K562 (cell line): ENCODE measurements around the gene ANAPC2. TPM values are rescaled to one million over a fixed set of nuclear protein-coding genes. Genes with fewer than 3 reads are reported as not detected.
A peak's percentile ranks its signal among the peaks of the same experiment; 100 is the strongest.

Source experiments
- ATAC-seq: fragments of 200-7000 bp; cut with Tn5 transposase; 3 replicates; pipeline ENCODE4 v1.9.1; 2020; ENCODE audit warnings: moderate library complexity
- BruUV-seq: library from RNA; stranded (reverse); fragments of 400-500 nt; replicated peaks from 2 replicates; lab custom pipeline; 2021; lab: Mats Ljungman, UMichigan
- CTCF ChIA-PET: fragments of 300-600 bp; formaldehyde crosslinking; extraction: SDS; loops from one replicate; lab custom pipeline; 2021; ENCODE audit warnings: low intra/inter-chr PET ratio; lab: Yijun Ruan, JAX
- POLR2A ChIA-PET: fragments of 300-600, 350-650 bp; sonication (Branson Sonifier 250); formaldehyde crosslinking; extraction: SDS; loops from one replicate; lab custom pipeline; 2021; ENCODE audit warnings: antibody characterized with exemption, inconsistent platforms; lab: Yijun Ruan, JAX
- DNase-seq, 4 experiments: peaks; one replicate each; pipeline versions ENCODE4 v3.0.0 to v3.0.0-alpha.2; 2011 to 2018; ENCODE audit warnings: low spot score in 3 of 4, mixed read lengths in 3 of 4; ENCODE audit errors: extremely low read depth in 1 of 4
- FAIRE-seq: peaks from 2 replicates; lab custom pipeline; 2011; peaks lifted over from hg19 to GRCh38; lab: Jason Lieb, UNC
- H2AFZ ChIP-seq: 2 replicates; pipeline ENCODE4 v1.6.0; 2011; ENCODE audit warnings: low read depth, low read length, control low read depth, inconsistent platforms
- H3K27ac ChIP-seq: fragments of 200-600 bp; 3 replicates; pipeline ENCODE4 v1.8.0; 2011; ENCODE audit warnings: low read depth, mild to moderate bottlenecking, control low read depth, inconsistent platforms, low read length, moderate library complexity, mixed read lengths; ENCODE audit errors: extremely low read depth
- H3K27me3 ChIP-seq, 2 experiments: fragments of 300-600 bp in 1 of 2; 2 replicates in 1 of 2; 3 replicates in 1 of 2; pipeline versions ENCODE4 v1.6.0 to v1.8.0; 2011; ENCODE audit warnings: inconsistent platforms in 2 of 2, low read length in 2 of 2, mild to moderate bottlenecking in 1 of 2, mixed read lengths in 1 of 2, moderate library complexity in 1 of 2; ENCODE audit not compliant: control insufficient read depth in 2 of 2, insufficient read depth in 2 of 2
- H3K36me3 ChIP-seq: fragments of 300-600 bp; 3 replicates; pipeline ENCODE4 v1.8.0; 2011; ENCODE audit warnings: mild to moderate bottlenecking, low read length, inconsistent platforms; ENCODE audit not compliant: control insufficient read depth, insufficient read depth
- H3K4me1 ChIP-seq, 2 experiments: fragments of 200-600 bp in 1 of 2; replicated peaks in 1 of 2; 2 replicates in 1 of 2; 3 replicates in 1 of 2; pipeline versions ENCODE4 v1.5.1 to v1.8.0; 2011; ENCODE audit warnings: inconsistent platforms in 2 of 2, low read length in 2 of 2, mild to moderate bottlenecking in 1 of 2, mixed read lengths in 1 of 2, moderate library complexity in 1 of 2; ENCODE audit not compliant: control insufficient read depth in 2 of 2, insufficient read depth in 2 of 2
- H3K4me2 ChIP-seq: 2 replicates; pipeline ENCODE4 v1.6.1; 2011; ENCODE audit warnings: low read length, control low read depth, inconsistent platforms, mixed read lengths; ENCODE audit not compliant: insufficient read depth
- H3K4me3 ChIP-seq: fragments of 200-600 bp; sonication (generic), shearing (Covaris generic); 2 replicates; pipeline ENCODE4 v1.5.1; 2016; ENCODE audit warnings: control low read depth, inconsistent platforms
- H3K79me2 ChIP-seq: fragments of 200-600 bp; 3 replicates; pipeline ENCODE4 v1.8.0; 2011; ENCODE audit warnings: low read length, inconsistent platforms; ENCODE audit not compliant: control insufficient read depth, insufficient read depth
- H3K9ac ChIP-seq, 2 experiments: 2 replicates each; pipeline versions ENCODE4 v1.6.0 to v1.6.1; 2011; ENCODE audit warnings: low read depth in 2 of 2, low read length in 2 of 2, control low read depth in 1 of 2, inconsistent platforms in 1 of 2, mild to moderate bottlenecking in 1 of 2, mixed read lengths in 1 of 2; ENCODE audit not compliant: insufficient read depth in 1 of 2
- H3K9me1 ChIP-seq: one replicate; pipeline ENCODE4 v1.6.0; 2011; ENCODE audit warnings: inconsistent platforms, mild to moderate bottlenecking, low read length, moderate library complexity; ENCODE audit not compliant: control insufficient read depth, insufficient read depth
- H3K9me3 ChIP-seq: replicated peaks from 2 replicates; pipeline ENCODE4 v1.5.1; 2011; ENCODE audit warnings: low read depth, low read length, inconsistent platforms; ENCODE audit not compliant: control insufficient read depth, insufficient read depth
- H4K20me1 ChIP-seq: replicated peaks from 2 replicates; pipeline ENCODE4 v1.6.1; 2011; ENCODE audit warnings: low read length, inconsistent platforms, mixed read lengths; ENCODE audit not compliant: control insufficient read depth, insufficient read depth
- E4F1 ChIP-seq: fragments of 250-450 bp; sonication (Bioruptor Pico); IDR thresholded peaks from 2 replicates; pipeline ENCODE4 v1.5.0; 2021; ENCODE audit warnings: mild to moderate bottlenecking, borderline replicate concordance
- FOXA1 ChIP-seq: fragments of 450-650 bp; IDR thresholded peaks from 2 replicates; pipeline ENCODE4 v1.6.1; 2016; ENCODE audit warnings: mild to moderate bottlenecking, borderline replicate concordance
- GATAD2B ChIP-seq: fragments of 450-650 bp; IDR thresholded peaks from 2 replicates; pipeline ENCODE4 v1.6.1; 2017; ENCODE audit warnings: mild to moderate bottlenecking, borderline replicate concordance
- KDM5B ChIP-seq: fragments of 200-600 bp; sonication (generic); IDR thresholded peaks from 2 replicates; pipeline ENCODE4 v1.6.1; 2012; ENCODE audit warnings: low read depth, mild to moderate bottlenecking, moderate library complexity, low read length, control low read depth, inconsistent platforms; ENCODE audit not compliant: insufficient replicate concordance
- MAZ ChIP-seq, 2 experiments: fragments of 450-650 bp in 1 of 2; sonication (generic) in 1 of 2; formaldehyde crosslinking; IDR thresholded peaks in 1 of 2; conservative IDR thresholded peaks in 1 of 2; 2 replicates each; pipeline versions ENCODE4 v1.4.0 to v1.5.0; 2020; ENCODE audit warnings: mild to moderate bottlenecking in 1 of 2, missing genetic modification reagents in 1 of 2
- NR2F6 ChIP-seq: fragments of 450-650 bp; formaldehyde crosslinking; IDR thresholded peaks from 2 replicates; pipeline ENCODE4 v1.4.0; 2020; ENCODE audit warnings: mild to moderate bottlenecking
- RB1 ChIP-seq: fragments of 450-650 bp; IDR thresholded peaks from 2 replicates; pipeline ENCODE4 v1.6.1; 2017; ENCODE audit warnings: low read depth, mild to moderate bottlenecking
- SNRNP70 ChIP-seq: fragments of 200-400 bp; formaldehyde crosslinking; optimal IDR thresholded peaks from 2 replicates; pipeline ENCODE3; 2017; ENCODE audit warnings: low read depth, low read length
- TOE1 ChIP-seq, 2 experiments: fragments of 450-650 bp in 1 of 2; sonication (generic) in 1 of 2; formaldehyde crosslinking in 1 of 2; IDR thresholded peaks; 2 replicates each; pipeline versions ENCODE4 v1.7.1 to v1.8.0; 2016 to 2022; ENCODE audit warnings: borderline replicate concordance in 2 of 2, mild to moderate bottlenecking in 2 of 2, antibody characterized with exemption in 1 of 2, inconsistent platforms in 1 of 2, low read depth in 1 of 2, missing genetic modification reagents in 1 of 2, moderate library complexity in 1 of 2
- ZBTB7A ChIP-seq: IDR thresholded peaks from 2 replicates; pipeline ENCODE4 v1.6.1; 2011; ENCODE audit warnings: low read depth, mild to moderate bottlenecking, low read length, moderate library complexity, borderline replicate concordance; ENCODE audit not compliant: control insufficient read depth
- ZNF263 ChIP-seq: sonication (generic); formaldehyde crosslinking; IDR thresholded peaks from 2 replicates; pipeline ENCODE4 v1.8.0; 2022; ENCODE audit warnings: mild to moderate bottlenecking, missing genetic modification reagents, borderline replicate concordance
- WGBS: fragments of 100-300 bp; shearing (Covaris generic); methylation state at CpG from one replicate; pipeline ENCODE4 v1.1.6; 2016; ENCODE audit warnings: low coverage, mixed read lengths; ENCODE audit not compliant: insufficient coverage; ENCODE audit errors: missing lambda C conversion rate; 5-methylcytosine and 5-hydroxymethylcytosine counted together
- in situ Hi-C: fragments of 300-500 bp; cut with MboI; formaldehyde crosslinking; loops from 4 replicates; pipeline ENCODE4 v1.15.0; 2018; ENCODE audit warnings: inconsistent platforms, mixed read lengths
- intact Hi-C: fragments of 100-400 bp; cut with micrococcal nuclease; formaldehyde crosslinking; loops from 2 replicates; pipeline ENCODE4 v1.14.2; 2022
- polyA plus RNA-seq, 8 experiments: library from polyadenylated mRNA; depleted of rRNA in 4 of 8; stranded (reverse) in 5 of 8; unstranded in 3 of 8; fragments of >200 nt; fragmentation: Nextera tagmentation in 2 of 8; fragmentation: Illumina TruSeq in 1 of 8; extraction: Ambion mirVana in 2 of 8; extraction: Trizol in 1 of 8; gene quantifications; 2 replicates each; pipeline versions ENCODE4 v1.2.1 to v1.2.3, GENCODE V29; 2011 to 2014; ENCODE audit warnings: inconsistent platforms in 1 of 8, missing spikeins in 1 of 8
- total RNA-seq, 7 experiments: library from RNA; depleted of rRNA in 6 of 7; stranded (reverse); fragments of >200 nt in 6 of 7; fragmentation: Illumina TruSeq in 2 of 7; extraction: Trizol in 2 of 7; gene quantifications; 2 replicates each; pipeline versions ENCODE4 v1.2.1 to v1.2.3, GENCODE V29; 2011 to 2021; ENCODE audit warnings: low replicate concordance in 1 of 7

The ANAPC2 gene
- total and polyA plus RNA-seq, 9 of the 15 experiments (the other 6 are each of a cell fraction or from before 2014, with no cell fraction given): 0.11 to 56.5 (median 17.1) TPM; not detected in 1

DNA sequence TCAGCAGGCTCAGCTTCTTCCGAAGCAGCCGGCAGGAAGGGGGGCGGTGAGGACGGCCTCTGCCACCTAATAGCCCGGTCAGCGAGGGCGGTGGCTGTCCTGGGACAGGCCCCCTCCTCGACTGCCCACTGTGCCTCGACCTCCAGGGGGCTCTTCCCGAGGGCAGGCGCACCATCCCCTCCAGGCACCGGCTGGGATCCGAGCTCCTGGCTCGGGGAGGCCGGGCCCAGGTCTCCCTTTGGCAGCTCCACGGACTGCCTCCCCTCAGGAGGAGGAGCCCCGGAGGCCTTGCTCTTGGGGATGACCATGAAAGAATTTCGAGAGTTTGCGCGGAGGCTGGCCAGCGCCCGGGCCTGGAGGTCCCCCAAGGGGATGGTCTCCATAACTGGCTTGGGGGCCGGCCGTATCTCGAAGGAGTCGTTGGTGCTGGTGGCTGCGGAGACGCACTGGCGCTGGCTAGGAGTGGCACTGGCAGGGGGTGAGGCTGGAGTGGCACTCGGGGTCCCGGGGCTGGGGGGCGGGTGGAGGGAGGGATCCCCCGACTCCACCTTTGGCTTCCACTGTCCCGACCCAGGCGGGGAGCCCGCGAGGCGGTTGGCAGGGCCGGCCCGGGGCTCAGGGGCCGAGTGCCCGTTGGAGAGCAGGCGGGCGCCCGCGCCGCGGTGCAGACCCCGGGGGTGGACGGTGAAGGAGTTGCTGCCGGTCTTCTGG lies 11.2 kb upstream of the ANAPC2 start:
- in situ Hi-C loops (no loop called here), intact Hi-C loops (loop anchor here (2.0 kb wide), 1 partner anchor 19 kb away; no protein-coding TSS in a partner anchor)
- TSS peak; percentile 10 for BruUV-seq
- H3K4me1 ChIP-seq: peaks cover 30 to 86% of the 10 kb centered on the region in 2 experiments
- no peak overlapping the region for H2AFZ ChIP-seq
- peak overlapping the region; percentile 44 for H3K4me2 ChIP-seq
- no peaks in the 10 kb centered on the region for H3K9me3 ChIP-seq
- H3K9me1 ChIP-seq: peaks cover 3% of the 10 kb centered on the region
- FAIRE-seq (no peak), DNase-seq (peak in 1 of 4 experiments; percentile 7), ATAC-seq (no peak)
- no peak overlapping the region; the same call in 2 of the 3 replicates for H3K27ac ChIP-seq
- CTCF ChIA-PET: no interaction called here
- TF ChIP-seq ZBTB7A (peak; percentile 22; the same call in 1 of the 2 replicates), ZNF263 (CRISPR knock-in tag) (peak; percentile 84), RB1 (0 out of 2 replicates have a peak, but pooled peaks have one; percentile 13), FOXA1 (no peak), NR2F6 (no peak), KDM5B (peak; percentile 53), GATAD2B (no peak), E4F1 (CRISPR knock-in tag) (no peak), SNRNP70 (no peak), MAZ (CRISPR knock-in tag; conservative IDR thresholded peaks at IDR 0.05 in 1 of 2, IDR thresholded peaks at IDR 0.05 in 1 of 2) (0 out of 4 replicates have a peak, but pooled peaks of 1 of the 2 experiments have one; percentile 17), TOE1 (IDR thresholded peaks at IDR 0.05; ENCODE audit: borderline replicate concordance) (no peak), TOE1 (CRISPR knock-in tag; IDR thresholded peaks at IDR 0.05; ENCODE audit: borderline replicate concordance, low read depth) (no peak)
- H3K9ac ChIP-seq: peak overlapping the region in 1 of 2 experiments; percentile 89; a peak in 3 of 4 replicates
- no peaks in the 10 kb centered on the region for H3K27me3 ChIP-seq
- H3K4me3 ChIP-seq: peak overlapping the region; percentile 37
- H3K79me2 ChIP-seq: peaks cover 72% of the 10 kb centered on the region
- H3K36me3 ChIP-seq: peaks cover 16% of the 10 kb centered on the region; the same call in 2 of the 3 replicates
- H4K20me1 ChIP-seq: peaks cover 5% of the 10 kb centered on the region
- WGBS: 31% methylated on average over 33 of the region's 51 CpGs
- POLR2A ChIA-PET: interaction anchor here (0.6 to 3.2 kb wide), 4 partner anchors 10 to 49 kb away, joined by 3 to 26 read pairs (median 4); partner anchors contain the start of genes ANAPC2 and SSNA1
